Adrenal gland (tissue), 5 donors: Measurements from ENCODE around the gene TRAT1.

ENCODE experiments used
- POLR2A ChIP-seq, 2 donors: fragments of 450-650 bp; IDR thresholded peaks; one replicate each; pipeline ENCODE4 v1.6.1; 2017; ENCODE audit warnings: antibody characterized with exemption in 2 of 2, mild to moderate bottlenecking in 2 of 2, moderate library complexity in 1 of 2
- TF ChIP-seq, protein P1 (sequence below), 6 experiments: fragments of 450-650 bp in 4 of 6; fragments of 200-600 bp in 2 of 6; sonication (generic) in 1 of 6; IDR thresholded peaks; 1 replicate in 5 of 6; 2 replicates in 1 of 6; pipeline versions ENCODE4 v1.5.1 to v1.8.0; 2016 to 2021; ENCODE audit warnings: antibody characterized with exemption in 6 of 6, mild to moderate bottlenecking in 2 of 6, moderate library complexity in 1 of 6
- donor health status: DM: no; HTN: no; CAD: no.

DNA sequence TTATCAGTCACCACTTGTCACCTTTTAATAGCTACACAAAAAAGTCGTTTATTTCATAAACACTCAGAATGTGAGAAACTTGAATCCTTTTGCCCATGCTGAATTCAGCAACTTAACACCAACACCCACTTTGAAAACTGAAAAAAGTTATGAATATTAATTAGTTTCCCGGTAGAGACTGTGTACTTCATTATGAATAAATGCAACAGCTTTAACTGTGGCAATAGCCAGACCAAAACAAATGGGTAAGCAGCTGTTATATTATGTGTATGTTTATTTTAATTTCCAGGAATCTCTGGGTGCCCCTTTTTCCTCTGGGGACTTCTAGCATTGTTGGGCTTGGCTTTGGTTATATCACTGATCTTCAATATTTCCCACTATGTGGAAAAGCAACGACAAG, 7.8 kb downstream of the TRAT1 start:
- TF ChIP-seq POLR2A (IDR thresholded peaks at IDR 0.05), result no peak
- TF ChIP-seq, protein P1, sequence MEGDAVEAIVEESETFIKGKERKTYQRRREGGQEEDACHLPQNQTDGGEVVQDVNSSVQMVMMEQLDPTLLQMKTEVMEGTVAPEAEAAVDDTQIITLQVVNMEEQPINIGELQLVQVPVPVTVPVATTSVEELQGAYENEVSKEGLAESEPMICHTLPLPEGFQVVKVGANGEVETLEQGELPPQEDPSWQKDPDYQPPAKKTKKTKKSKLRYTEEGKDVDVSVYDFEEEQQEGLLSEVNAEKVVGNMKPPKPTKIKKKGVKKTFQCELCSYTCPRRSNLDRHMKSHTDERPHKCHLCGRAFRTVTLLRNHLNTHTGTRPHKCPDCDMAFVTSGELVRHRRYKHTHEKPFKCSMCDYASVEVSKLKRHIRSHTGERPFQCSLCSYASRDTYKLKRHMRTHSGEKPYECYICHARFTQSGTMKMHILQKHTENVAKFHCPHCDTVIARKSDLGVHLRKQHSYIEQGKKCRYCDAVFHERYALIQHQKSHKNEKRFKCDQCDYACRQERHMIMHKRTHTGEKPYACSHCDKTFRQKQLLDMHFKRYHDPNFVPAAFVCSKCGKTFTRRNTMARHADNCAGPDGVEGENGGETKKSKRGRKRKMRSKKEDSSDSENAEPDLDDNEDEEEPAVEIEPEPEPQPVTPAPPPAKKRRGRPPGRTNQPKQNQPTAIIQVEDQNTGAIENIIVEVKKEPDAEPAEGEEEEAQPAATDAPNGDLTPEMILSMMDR (IDR thresholded peaks at IDR 0.05), result no peak
